ENCODE results near the gene PLA2G4A.
"Not testable (repeated sequence)": the region's sequence is repeated elsewhere in the genome, so short reads cannot be mapped to it uniquely, and the experiment has no call there.

Gene PLA2G4A

GRCh38 chr1:186915555-186915954 lies 86.8 kb downstream of the PLA2G4A start:
- Histone ChIP-seq H3K36me3 (ENCODE audit: control insufficient read depth, insufficient read depth, low read length) (peaks cover 5% of the 10 kb centered on the region), H3K9ac (ENCODE audit: low read length) (no peak overlapping the region), H3K4me1 (ENCODE audit: control insufficient read depth, insufficient read depth, low read length) (no peaks in the 10 kb centered on the region), H3K27ac (ENCODE audit: low read depth, low read length) (no peak overlapping the region), H3K4me3 (ENCODE audit: low read length) (no peak overlapping the region), H3K27me3 (ENCODE audit: control insufficient read depth, insufficient read depth, low read length) (no peaks in the 10 kb centered on the region)

- H3K27me3 ChIP-seq (ENCODE audit: control insufficient read depth, insufficient read depth, low read length); H3K9ac ChIP-seq (ENCODE audit: low read length); H3K36me3 ChIP-seq (ENCODE audit: control insufficient read depth, insufficient read depth, low read length); H3K4me1 ChIP-seq (ENCODE audit: control insufficient read depth, insufficient read depth, low read length); H3K27ac ChIP-seq (ENCODE audit: low read depth, low read length); H3K4me3 ChIP-seq (ENCODE audit: low read length): not testable (repeated sequence)
Measured at GRCh38 chr1:186917106-186917786, 88.5 kb downstream of the PLA2G4A start.

GRCh38 chr1:186921386-186921785 lies 92.6 kb downstream of the PLA2G4A start:
- H3K27ac ChIP-seq (ENCODE audit: low read depth, low read length); H3K9ac ChIP-seq (ENCODE audit: low read length); H3K4me3 ChIP-seq (ENCODE audit: low read length); H3K4me1 ChIP-seq (ENCODE audit: control insufficient read depth, insufficient read depth, low read length); H3K36me3 ChIP-seq (ENCODE audit: control insufficient read depth, insufficient read depth, low read length); H3K27me3 ChIP-seq (ENCODE audit: control insufficient read depth, insufficient read depth, low read length): not testable (repeated sequence)

- H3K27me3 ChIP-seq (ENCODE audit: control insufficient read depth, insufficient read depth, low read length); H3K36me3 ChIP-seq (ENCODE audit: control insufficient read depth, insufficient read depth, low read length); H3K4me1 ChIP-seq (ENCODE audit: control insufficient read depth, insufficient read depth, low read length); H3K27ac ChIP-seq (ENCODE audit: low read depth, low read length); H3K9ac ChIP-seq (ENCODE audit: low read length); H3K4me3 ChIP-seq (ENCODE audit: low read length): not testable (repeated sequence)
Measured at GRCh38 chr1:186922814-186923213, 94.1 kb downstream of the PLA2G4A start.

GRCh38 chr1:186923486-186923885 lies 94.7 kb downstream of the PLA2G4A start:
- Histone ChIP-seq H3K4me3 (ENCODE audit: low read length) (no peak overlapping the region), H3K36me3 (ENCODE audit: control insufficient read depth, insufficient read depth, low read length) (no peaks in the 10 kb centered on the region), H3K27ac (ENCODE audit: low read depth, low read length) (no peak overlapping the region)

GRCh38 chr1:186925881-186926669 lies 97.3 kb downstream of the PLA2G4A start:
- H3K27ac ChIP-seq (ENCODE audit: low read depth, low read length) = no peak overlapping the region
- H3K4me3 ChIP-seq (ENCODE audit: low read length) = no peak overlapping the region
- H3K27me3 ChIP-seq (ENCODE audit: control insufficient read depth, insufficient read depth, low read length) = no peaks in the 10 kb centered on the region
- H3K9ac ChIP-seq (ENCODE audit: low read length) = no peak overlapping the region
- H3K4me1 ChIP-seq (ENCODE audit: control insufficient read depth, insufficient read depth, low read length) = peaks cover 2% of the 10 kb centered on the region
- no peaks in the 10 kb centered on the region for H3K36me3 ChIP-seq (ENCODE audit: control insufficient read depth, insufficient read depth, low read length)

More at GRCh38 chr1:186923486-186923885, 94.7 kb downstream of the PLA2G4A start:
- peaks cover 2% of the 10 kb centered on the region for H3K4me1 ChIP-seq (ENCODE audit: control insufficient read depth, insufficient read depth, low read length)
- H3K27me3 ChIP-seq (ENCODE audit: control insufficient read depth, insufficient read depth, low read length) = no peaks in the 10 kb centered on the region
- no peak overlapping the region for H3K9ac ChIP-seq (ENCODE audit: low read length)

GRCh38 chr1:186927884-186928283 lies 99.1 kb downstream of the PLA2G4A start:
- Histone ChIP-seq H3K4me3 (ENCODE audit: low read length) (no peak overlapping the region), H3K27ac (ENCODE audit: low read depth, low read length) (no peak overlapping the region), H3K9ac (ENCODE audit: low read length) (no peak overlapping the region), H3K36me3 (ENCODE audit: control insufficient read depth, insufficient read depth, low read length) (no peaks in the 10 kb centered on the region), H3K27me3 (ENCODE audit: control insufficient read depth, insufficient read depth, low read length) (no peaks in the 10 kb centered on the region), H3K4me1 (ENCODE audit: control insufficient read depth, insufficient read depth, low read length) (peaks cover 2% of the 10 kb centered on the region)

- Histone ChIP-seq H3K4me1 (ENCODE audit: control insufficient read depth, insufficient read depth, low read length) (peaks cover 2% of the 10 kb centered on the region), H3K36me3 (ENCODE audit: control insufficient read depth, insufficient read depth, low read length) (no peaks in the 10 kb centered on the region), H3K9ac (ENCODE audit: low read length) (no peak overlapping the region), H3K4me3 (ENCODE audit: low read length) (no peak overlapping the region), H3K27me3 (ENCODE audit: control insufficient read depth, insufficient read depth, low read length) (no peaks in the 10 kb centered on the region), H3K27ac (ENCODE audit: low read depth, low read length) (no peak overlapping the region)
Measured at GRCh38 chr1:186930238-186930637, 101.5 kb downstream of the PLA2G4A start.

GRCh38 chr1:186937016-186937670 lies 108.4 kb downstream of the PLA2G4A start:
- no peak overlapping the region for H3K9ac ChIP-seq (ENCODE audit: low read length)
- no peaks in the 10 kb centered on the region for H3K27me3 ChIP-seq (ENCODE audit: control insufficient read depth, insufficient read depth, low read length)
- no peaks in the 10 kb centered on the region for H3K36me3 ChIP-seq (ENCODE audit: control insufficient read depth, insufficient read depth, low read length)
- no peaks in the 10 kb centered on the region for H3K4me1 ChIP-seq (ENCODE audit: control insufficient read depth, insufficient read depth, low read length)
- H3K27ac ChIP-seq (ENCODE audit: low read depth, low read length) = no peak overlapping the region
- no peak overlapping the region for H3K4me3 ChIP-seq (ENCODE audit: low read length)

GRCh38 chr1:186943891-186944686 lies 115.3 kb downstream of the PLA2G4A start:
- no peak overlapping the region for H3K4me3 ChIP-seq (ENCODE audit: low read length)
- H3K27ac ChIP-seq (ENCODE audit: low read depth, low read length) = no peak overlapping the region
- H3K27me3 ChIP-seq (ENCODE audit: control insufficient read depth, insufficient read depth, low read length) = no peaks in the 10 kb centered on the region
- no peaks in the 10 kb centered on the region for H3K4me1 ChIP-seq (ENCODE audit: control insufficient read depth, insufficient read depth, low read length)
- no peaks in the 10 kb centered on the region for H3K36me3 ChIP-seq (ENCODE audit: control insufficient read depth, insufficient read depth, low read length)
- H3K9ac ChIP-seq (ENCODE audit: low read length) = no peak overlapping the region

- H3K9ac ChIP-seq (ENCODE audit: low read length) = no peak overlapping the region
- H3K4me1 ChIP-seq (ENCODE audit: control insufficient read depth, insufficient read depth, low read length) = no peaks in the 10 kb centered on the region
- H3K27ac ChIP-seq (ENCODE audit: low read depth, low read length) = no peak overlapping the region
- no peaks in the 10 kb centered on the region for H3K27me3 ChIP-seq (ENCODE audit: control insufficient read depth, insufficient read depth, low read length)
- H3K36me3 ChIP-seq (ENCODE audit: control insufficient read depth, insufficient read depth, low read length) = no peaks in the 10 kb centered on the region
- no peak overlapping the region for H3K4me3 ChIP-seq (ENCODE audit: low read length)
Measured at GRCh38 chr1:186945146-186945545, 116.4 kb downstream of the PLA2G4A start.

GRCh38 chr1:186948535-186948934 lies 119.8 kb downstream of the PLA2G4A start:
- Histone ChIP-seq H3K4me3 (ENCODE audit: low read length) (no peak overlapping the region), H3K27ac (ENCODE audit: low read depth, low read length) (no peak overlapping the region), H3K4me1 (ENCODE audit: control insufficient read depth, insufficient read depth, low read length) (no peaks in the 10 kb centered on the region), H3K9ac (ENCODE audit: low read length) (no peak overlapping the region), H3K36me3 (ENCODE audit: control insufficient read depth, insufficient read depth, low read length) (peaks cover 2% of the 10 kb centered on the region), H3K27me3 (ENCODE audit: control insufficient read depth, insufficient read depth, low read length) (no peaks in the 10 kb centered on the region)

Data from rectal smooth muscle tissue (tissue), 1 donor.